ENCODE data around the gene CEP164. TPM values are rescaled to one million over a fixed set of nuclear protein-coding genes. Genes with fewer than 3 reads are reported as not detected.
"Not testable (repeated sequence)": the region's sequence is repeated elsewhere in the genome, so short reads cannot be mapped to it uniquely, and the experiment has no call there.

The CEP164 gene
- total and polyA plus RNA-seq, 10 of the 15 experiments (the other 5 are each of a cell fraction or from before 2014, with no cell fraction given), result 4.2 to 31.2 (median 20.2) TPM

- TF ChIP-seq E2F8 (IDR thresholded peaks at IDR 0.05; ENCODE audit: low read depth, partially characterized antibody) (no peak), HDGF (IDR thresholded peaks at IDR 0.05) (no peak), STAT3 (IDR thresholded peaks at IDR 0.05; ENCODE audit: low read depth, low read length) (no peak), ZSCAN29 (IDR thresholded peaks at IDR 0.05) (no peak)
These were observed 128.5 kb downstream of the CEP164 start (continued) for GRCh38 chr11:117456027-117456720.

GRCh38 chr11:117456721-117457029 is 129.0 kb downstream of the CEP164 start:
- peaks cover 48% of the 10 kb centered on the region for H3K4me1 ChIP-seq (ENCODE audit: control insufficient read depth, insufficient read depth, low read length)
- DNase-seq (ENCODE audit: low read depth, low spot score); BruUV-seq (replicated peaks); FAIRE-seq; H3K4me3 ChIP-seq; H3K36me3 ChIP-seq (ENCODE audit: control insufficient read depth in 2 of 2, insufficient read depth in 2 of 2, low read length in 1 of 2); ATAC-seq; H3K9ac ChIP-seq (ENCODE audit: control insufficient read depth, insufficient read depth, low read length); H3K27me3 ChIP-seq (replicated peaks in 1 of 2; ENCODE audit: control insufficient read depth in 2 of 2, insufficient read depth in 2 of 2, low read length in 1 of 2); H3K9me3 ChIP-seq (replicated peaks; ENCODE audit: control insufficient read depth, insufficient read depth, low read length); H2AFZ ChIP-seq (ENCODE audit: control insufficient read depth, low read depth, low read length); H3K79me2 ChIP-seq (ENCODE audit: control insufficient read depth, insufficient read depth, low read length); H4K20me1 ChIP-seq (ENCODE audit: control insufficient read depth, insufficient read depth); in situ Hi-C loops (cut with MboI); intact Hi-C loops (cut with micrococcal nuclease; ENCODE audit: unreplicated experiment): not testable (repeated sequence)
- SMC1A ChIA-PET (ENCODE audit: uncharacterized antibody, unreplicated experiment), result interaction anchor here (0.8 to 3.8 kb wide), 9 partner anchors 8 to 361 kb away, joined by 3 to 21 read pairs (median 5); no protein-coding TSS in a partner anchor
- peak overlapping the region; percentile 57 for H3K27ac ChIP-seq (ENCODE audit: control insufficient read depth, insufficient read depth)
- POLR2A ChIA-PET, result interaction anchor here (0.6 to 1.6 kb wide), 4 partner anchors 13 to 531 kb away, joined by 3 to 4 read pairs (median 4); no protein-coding TSS in a partner anchor
- 0 out of 2 replicates have a peak, but pooled peaks have one; percentile 64 for TF ChIP-seq NBN (IDR thresholded peaks at IDR 0.05)
- peak; percentile 46 to 65; a peak in 2 of 4 replicates for TF ChIP-seq IKZF2 (IDR thresholded peaks at IDR 0.05)
- peak; percentile 40 for TF ChIP-seq ATF7 (IDR thresholded peaks at IDR 0.05; ENCODE audit: low read depth)
- TF ChIP-seq HDGF (IDR thresholded peaks at IDR 0.05), result 0 out of 2 replicates have a peak, but pooled peaks have one; percentile 32
- TF ChIP-seq IKZF1 (conservative IDR thresholded peaks at IDR 0.05), result peak; percentile 62; the same call in 1 of the 2 replicates
- TF ChIP-seq EED (IDR thresholded peaks at IDR 0.05; ENCODE audit: low read depth), result peak; percentile 53
- TF ChIP-seq NR2F1 (conservative IDR thresholded peaks at IDR 0.05), result 0 out of 2 replicates have a peak, but pooled peaks have one; percentile 46
- TF ChIP-seq NFIC (IDR thresholded peaks at IDR 0.05; ENCODE audit: low read depth, low read length), result peak; percentile 65; the same call in 1 of the 2 replicates
- peak; percentile 58; the same call in 1 of the 2 replicates for TF ChIP-seq RELB (IDR thresholded peaks at IDR 0.05; ENCODE audit: low read depth)
- RAD21 ChIA-PET (ENCODE audit: unreplicated experiment), result interaction anchor here (0.7 to 2.6 kb wide), 7 partner anchors 21 to 361 kb away, joined by 3 to 22 read pairs (median 4); no protein-coding TSS in a partner anchor
- H3K4me2 ChIP-seq (ENCODE audit: control insufficient read depth, insufficient read depth), result peak overlapping the region; percentile 61; the same call in 1 of the 2 replicates
- 11% methylated on average over 8 of the region's 8 CpGs for WGBS (ENCODE audit: insufficient coverage, insufficient replicate concordance, low lambda C conversion rate, missing lambda C conversion rate)
- CTCF ChIA-PET, result interaction anchor here (0.8 to 5.7 kb wide), 5 partner anchors 22 to 365 kb away, joined by 3 to 39 read pairs (median 3); no protein-coding TSS in a partner anchor

Measured in GM12878 (cell line).